ENCODE data around the gene ANAPC5. TPM values are rescaled to one million over a fixed set of nuclear protein-coding genes. Genes with fewer than 3 reads are reported as not detected.

Gene ANAPC5
- total and polyA plus RNA-seq, 7 experiments from 2014 or later = 88.1 to 172 (median 141) TPM

GRCh38 chr12:121263206-121263935, 88.8 kb downstream of the ANAPC5 start:
- H3K4me1 Mint-ChIP-seq = peaks cover 0 to 2% (median 0%) of the 10 kb centered on the region in 7 donors
- Histone ChIP-seq H3K27me3 (ENCODE audit: control insufficient read depth in 2 of 2, insufficient read depth in 2 of 2, low read length in 2 of 2) (no peaks in the 10 kb centered on the region), H3K9me3 (ENCODE audit: control insufficient read depth in 2 of 3, low read length in 3 of 3) (no peaks in the 10 kb centered on the region), H3K27ac (ENCODE audit: low read depth, low read length) (no peak overlapping the region), H3K4me3 (ENCODE audit: low read length) (no peak overlapping the region), H3K36me3 (ENCODE audit: control insufficient read depth in 2 of 3, insufficient read depth in 3 of 3, low read length in 3 of 3) (peaks cover 0 to 31% (median 0%) of the 10 kb centered on the region in 3 experiments), H3K4me1 (ENCODE audit: control insufficient read depth in 2 of 2, insufficient read depth in 2 of 2, low read length in 2 of 2) (no peaks in the 10 kb centered on the region)
- intact Hi-C loops (cut with micrococcal nuclease) = no loop called here
- peaks cover 3 to 43% (median 21%) of the 10 kb centered on the region in 5 donors for H3K36me3 Mint-ChIP-seq
- ATAC-seq (no peak), DNase-seq (no peak)
- H3K27ac Mint-ChIP-seq = peak overlapping the region in 1 of 9 donors; percentile 7
- no peak overlapping the region for H3K4me3 Mint-ChIP-seq
- ChIA-PET CTCF (interaction anchor here (0.5 kb wide), 1 partner anchor 71 kb away, joined by 3 read pairs; no protein-coding TSS in a partner anchor), POLR2A (interaction anchor here (0.8 kb wide), 1 partner anchor 23 kb away, joined by 3 read pairs; no protein-coding TSS in a partner anchor)
- H3K9me3 Mint-ChIP-seq = no peaks in the 10 kb centered on the region
- no peaks in the 10 kb centered on the region for H3K27me3 Mint-ChIP-seq

- no peak overlapping the region for H3K27ac ChIP-seq (ENCODE audit: low read depth, low read length)
- H3K27me3 ChIP-seq (ENCODE audit: control insufficient read depth in 2 of 2, insufficient read depth in 2 of 2, low read length in 2 of 2) = no peaks in the 10 kb centered on the region
- no peak for ATAC-seq
- Mint-ChIP-seq H3K4me1 (peaks cover 0 to 2% (median 0%) of the 10 kb centered on the region in 7 donors), H3K4me3 (peak overlapping the region in 1 of 10 donors; percentile 14), H3K27ac (no peak overlapping the region), H3K27me3 (no peaks in the 10 kb centered on the region), H3K36me3 (peaks cover 3 to 49% (median 26%) of the 10 kb centered on the region in 5 donors), H3K9me3 (no peaks in the 10 kb centered on the region)
- H3K4me3 ChIP-seq (ENCODE audit: low read length) = no peak overlapping the region
- ChIA-PET CTCF (no interaction called here), POLR2A (no interaction called here)
- peaks cover 0 to 30% (median 0%) of the 10 kb centered on the region in 3 experiments for H3K36me3 ChIP-seq (ENCODE audit: control insufficient read depth in 2 of 3, insufficient read depth in 3 of 3, low read length in 3 of 3)
- intact Hi-C loops (cut with micrococcal nuclease) = no loop called here
- no peak for DNase-seq
- no peaks in the 10 kb centered on the region for H3K4me1 ChIP-seq (ENCODE audit: control insufficient read depth in 2 of 2, insufficient read depth in 2 of 2, low read length in 2 of 2)
- H3K9me3 ChIP-seq (ENCODE audit: control insufficient read depth in 2 of 3, low read length in 3 of 3) = no peaks in the 10 kb centered on the region
Measured at GRCh38 chr12:121261398-121261797, 90.8 kb downstream of the ANAPC5 start.

GRCh38 chr12:121260091-121260490, 92.1 kb downstream of the ANAPC5 start:
- ATAC-seq (no peak), DNase-seq (no peak)
- Histone ChIP-seq H3K27me3 (ENCODE audit: control insufficient read depth in 2 of 2, insufficient read depth in 2 of 2, low read length in 2 of 2) (no peaks in the 10 kb centered on the region), H3K27ac (ENCODE audit: low read depth, low read length) (no peak overlapping the region), H3K4me3 (ENCODE audit: low read length) (no peak overlapping the region), H3K9me3 (ENCODE audit: control insufficient read depth in 2 of 3, low read length in 3 of 3) (no peaks in the 10 kb centered on the region), H3K36me3 (ENCODE audit: control insufficient read depth in 2 of 3, insufficient read depth in 3 of 3, low read length in 3 of 3) (peaks cover 0 to 30% (median 0%) of the 10 kb centered on the region in 3 experiments), H3K4me1 (ENCODE audit: control insufficient read depth in 2 of 2, insufficient read depth in 2 of 2, low read length in 2 of 2) (no peaks in the 10 kb centered on the region)
- ChIA-PET POLR2A (no interaction called here), CTCF (interaction anchor here (0.7 to 1.2 kb wide), 2 partner anchors 20 to 35 kb away, joined by 3 to 4 read pairs; no protein-coding TSS in a partner anchor)
- peaks cover 0 to 2% (median 0%) of the 10 kb centered on the region in 7 donors for H3K4me1 Mint-ChIP-seq
- H3K27ac Mint-ChIP-seq = no peak overlapping the region
- H3K27me3 Mint-ChIP-seq = no peaks in the 10 kb centered on the region
- no peaks in the 10 kb centered on the region for H3K9me3 Mint-ChIP-seq
- peaks cover 0 to 48% (median 29%) of the 10 kb centered on the region in 5 donors for H3K36me3 Mint-ChIP-seq
- no peak overlapping the region for H3K4me3 Mint-ChIP-seq
- intact Hi-C loops (cut with micrococcal nuclease) = no loop called here

GRCh38 chr12:121259074-121259473, 93.1 kb downstream of the ANAPC5 start:
- POLR2A ChIA-PET = no interaction called here
- H3K4me3 Mint-ChIP-seq = no peak overlapping the region

More at GRCh38 chr12:121259074-121259473, 93.1 kb downstream of the ANAPC5 start:
- no peaks in the 10 kb centered on the region for H3K4me1 ChIP-seq (ENCODE audit: control insufficient read depth in 2 of 2, insufficient read depth in 2 of 2, low read length in 2 of 2)
- intact Hi-C loops (cut with micrococcal nuclease) = no loop called here
- no peak for DNase-seq
- H3K4me3 ChIP-seq (ENCODE audit: low read length) = no peak overlapping the region
- H3K36me3 ChIP-seq (ENCODE audit: control insufficient read depth in 2 of 3, insufficient read depth in 3 of 3, low read length in 3 of 3) = peaks cover 0 to 34% (median 0%) of the 10 kb centered on the region in 3 experiments
- no peaks in the 10 kb centered on the region for H3K27me3 ChIP-seq (ENCODE audit: control insufficient read depth in 2 of 2, insufficient read depth in 2 of 2, low read length in 2 of 2)
- H3K36me3 Mint-ChIP-seq = peaks cover 8 to 47% (median 36%) of the 10 kb centered on the region in 5 donors
- no peak overlapping the region for H3K27ac ChIP-seq (ENCODE audit: low read depth, low read length)
- H3K9me3 ChIP-seq (ENCODE audit: control insufficient read depth in 2 of 3, low read length in 3 of 3) = no peaks in the 10 kb centered on the region
- H3K27me3 Mint-ChIP-seq = no peaks in the 10 kb centered on the region
- H3K9me3 Mint-ChIP-seq = no peaks in the 10 kb centered on the region
- peaks cover 0 to 2% (median 0%) of the 10 kb centered on the region in 7 donors for H3K4me1 Mint-ChIP-seq
- no peak overlapping the region for H3K27ac Mint-ChIP-seq
- ATAC-seq = no peak
- CTCF ChIA-PET = interaction anchor here (1.2 kb wide), 1 partner anchor 19 kb away, joined by 4 read pairs; no protein-coding TSS in a partner anchor

Other genes with a start within 250 kb of the ANAPC5 start
- 10 to 100 TPM in 1 of 5 experiments, 1 to 10 TPM in 4; 4.1 to 14.7 (median 6.3) TPM for gene P2RX7, start 219.5 kb downstream of the ANAPC5 start, total RNA-seq
- gene P2RX7, start 219.5 kb downstream of the ANAPC5 start, polyA plus RNA-seq = 1 to 10 TPM; 2.0 to 5.1 TPM
- 10 to 100 TPM; 34.1 to 56.9 (median 40.5) TPM for gene P2RX4, start 142.3 kb downstream of the ANAPC5 start, total RNA-seq
- 10 to 100 TPM; 42.0 to 42.9 TPM for gene P2RX4, start 142.3 kb downstream of the ANAPC5 start, polyA plus RNA-seq
- gene CAMKK2, start 55.7 kb downstream of the ANAPC5 start, total RNA-seq = 10 to 100 TPM; 15.5 to 38.7 (median 18.1) TPM
- gene CAMKK2, start 55.7 kb downstream of the ANAPC5 start, polyA plus RNA-seq = 10 to 100 TPM; 13.9 to 14.6 TPM
- gene RNF34, start 47.7 kb upstream of the ANAPC5 start, total RNA-seq = 10 to 100 TPM; 61.1 to 98.4 (median 81.7) TPM
- gene RNF34, start 47.7 kb upstream of the ANAPC5 start, polyA plus RNA-seq = 10 to 100 TPM; 42.5 to 74.4 TPM
- 10 to 100 TPM; 66.4 to 91.7 (median 80.7) TPM for gene KDM2B, start 228.6 kb upstream of the ANAPC5 start, total RNA-seq
- 10 to 100 TPM; 12.6 to 22.5 TPM for gene KDM2B, start 228.6 kb upstream of the ANAPC5 start, polyA plus RNA-seq

Data from naive thymus-derived CD4-positive, alpha-beta T cell (primary cell).